ENCODE results near the gene PPP1R15B. TPM values are rescaled to one million over a fixed set of nuclear protein-coding genes. Genes with fewer than 3 reads are reported as not detected.

PPP1R15B gene
- total RNA-seq, 3 donors from 2014 or later: 56.7 to 60.2 (median 60.1) TPM

DNA sequence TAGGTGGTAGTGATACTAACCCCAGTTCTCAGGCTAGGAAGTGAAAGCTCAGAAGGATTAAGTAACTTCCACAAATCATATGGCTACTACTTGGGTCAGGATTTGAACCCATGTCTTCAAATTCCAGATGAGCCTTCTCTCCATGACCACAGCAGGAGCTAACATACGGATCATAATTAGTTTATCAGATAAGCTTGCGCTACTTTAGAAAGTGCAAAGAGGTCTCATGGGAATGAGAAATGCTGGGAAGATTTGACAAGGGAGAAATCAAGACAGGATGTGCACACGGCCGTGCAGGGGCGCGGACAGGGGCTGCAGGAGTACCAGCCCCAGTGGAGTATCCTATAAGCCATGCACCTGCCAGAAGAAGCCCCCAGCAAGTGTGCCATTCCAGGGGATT lies 57.0 kb downstream of the PPP1R15B start:
- Histone ChIP-seq H3K4me3 (no peak overlapping the region), H3K9me3 (no peaks in the 10 kb centered on the region), H3K36me3 (ENCODE audit: low read depth) (no peaks in the 10 kb centered on the region), H3K4me1 (ENCODE audit: low read depth) (peaks cover 21% of the 10 kb centered on the region)
- no peak for DNase-seq
- TF ChIP-seq, protein P1, sequence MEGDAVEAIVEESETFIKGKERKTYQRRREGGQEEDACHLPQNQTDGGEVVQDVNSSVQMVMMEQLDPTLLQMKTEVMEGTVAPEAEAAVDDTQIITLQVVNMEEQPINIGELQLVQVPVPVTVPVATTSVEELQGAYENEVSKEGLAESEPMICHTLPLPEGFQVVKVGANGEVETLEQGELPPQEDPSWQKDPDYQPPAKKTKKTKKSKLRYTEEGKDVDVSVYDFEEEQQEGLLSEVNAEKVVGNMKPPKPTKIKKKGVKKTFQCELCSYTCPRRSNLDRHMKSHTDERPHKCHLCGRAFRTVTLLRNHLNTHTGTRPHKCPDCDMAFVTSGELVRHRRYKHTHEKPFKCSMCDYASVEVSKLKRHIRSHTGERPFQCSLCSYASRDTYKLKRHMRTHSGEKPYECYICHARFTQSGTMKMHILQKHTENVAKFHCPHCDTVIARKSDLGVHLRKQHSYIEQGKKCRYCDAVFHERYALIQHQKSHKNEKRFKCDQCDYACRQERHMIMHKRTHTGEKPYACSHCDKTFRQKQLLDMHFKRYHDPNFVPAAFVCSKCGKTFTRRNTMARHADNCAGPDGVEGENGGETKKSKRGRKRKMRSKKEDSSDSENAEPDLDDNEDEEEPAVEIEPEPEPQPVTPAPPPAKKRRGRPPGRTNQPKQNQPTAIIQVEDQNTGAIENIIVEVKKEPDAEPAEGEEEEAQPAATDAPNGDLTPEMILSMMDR (IDR thresholded peaks at IDR 0.05): no peak
- ATAC-seq: no peak
- intact Hi-C loops (cut with DNase I, micrococcal nuclease): no loop called here

Other genes starting within 250 kb of the PPP1R15B start
- gene REN, start 245.5 kb downstream of the PPP1R15B start, total RNA-seq: under 1 TPM in 2 of 3 donors, not detected in 1; 0.26 to 0.87 TPM
- gene KISS1, start 215.3 kb downstream of the PPP1R15B start, total RNA-seq: 1 to 10 TPM in 1 of 3 donors, not detected in 2; 1.3 TPM
- gene GOLT1A, start 197.8 kb downstream of the PPP1R15B start, total RNA-seq: 10 to 100 TPM in 1 of 3 donors, 1 to 10 TPM in 2; 2.5 to 11.4 (median 3.9) TPM
- 100 to 1,000 TPM in 2 of 3 donors, 10 to 100 TPM in 1; 82.4 to 154 (median 115) TPM for gene PLEKHA6, start 51.9 kb downstream of the PPP1R15B start, total RNA-seq
- 100 to 1,000 TPM in 1 of 3 donors, 10 to 100 TPM in 2; 66.5 to 117 (median 90.4) TPM for gene PIK3C2B, start 83.0 kb upstream of the PPP1R15B start, total RNA-seq
- gene MDM4, start 104.6 kb upstream of the PPP1R15B start, total RNA-seq: 10 to 100 TPM; 52.9 to 84.2 (median 80.2) TPM

All from mucosa of descending colon (tissue), 3 donors.